ENCODE data around the gene CLPTM1.

DNA sequence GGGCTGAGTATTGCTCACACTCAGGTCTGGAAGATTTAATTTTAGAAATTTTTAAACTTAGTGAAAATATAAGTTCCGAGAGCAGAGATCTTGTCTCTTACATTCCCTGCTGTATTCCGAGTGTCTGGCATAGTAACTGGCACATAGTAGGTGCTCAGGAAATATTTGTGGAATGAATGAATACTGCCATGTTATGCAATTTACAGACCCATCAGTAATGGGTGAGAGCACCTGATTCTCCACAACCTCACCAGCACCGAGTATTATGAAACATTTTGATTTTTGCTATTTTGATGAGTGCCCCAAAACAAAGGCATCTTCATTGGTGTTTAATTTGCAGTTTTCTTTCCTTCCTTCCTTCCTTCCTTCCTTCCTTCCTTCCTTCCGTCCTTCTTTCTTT is 67.9 kb downstream of the CLPTM1 start:
- TF ChIP-seq, protein P1, sequence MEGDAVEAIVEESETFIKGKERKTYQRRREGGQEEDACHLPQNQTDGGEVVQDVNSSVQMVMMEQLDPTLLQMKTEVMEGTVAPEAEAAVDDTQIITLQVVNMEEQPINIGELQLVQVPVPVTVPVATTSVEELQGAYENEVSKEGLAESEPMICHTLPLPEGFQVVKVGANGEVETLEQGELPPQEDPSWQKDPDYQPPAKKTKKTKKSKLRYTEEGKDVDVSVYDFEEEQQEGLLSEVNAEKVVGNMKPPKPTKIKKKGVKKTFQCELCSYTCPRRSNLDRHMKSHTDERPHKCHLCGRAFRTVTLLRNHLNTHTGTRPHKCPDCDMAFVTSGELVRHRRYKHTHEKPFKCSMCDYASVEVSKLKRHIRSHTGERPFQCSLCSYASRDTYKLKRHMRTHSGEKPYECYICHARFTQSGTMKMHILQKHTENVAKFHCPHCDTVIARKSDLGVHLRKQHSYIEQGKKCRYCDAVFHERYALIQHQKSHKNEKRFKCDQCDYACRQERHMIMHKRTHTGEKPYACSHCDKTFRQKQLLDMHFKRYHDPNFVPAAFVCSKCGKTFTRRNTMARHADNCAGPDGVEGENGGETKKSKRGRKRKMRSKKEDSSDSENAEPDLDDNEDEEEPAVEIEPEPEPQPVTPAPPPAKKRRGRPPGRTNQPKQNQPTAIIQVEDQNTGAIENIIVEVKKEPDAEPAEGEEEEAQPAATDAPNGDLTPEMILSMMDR (IDR thresholded peaks at IDR 0.05) = no peak
- TF ChIP-seq POLR2A (IDR thresholded peaks at IDR 0.05) = no peak
